GM10248 (cell line): ENCODE data around the gene PLCB1.

Experiments
- CTCF ChIA-PET: fragments of 300-600 bp; sonication (Branson Sonifier 250); formaldehyde crosslinking; extraction: SDS; loops from one replicate; lab custom pipeline; 2021; ENCODE audit warnings: antibody characterized with exemption; lab: Yijun Ruan, JAX
- POLR2A ChIA-PET: fragments of 350-650 bp; sonication (Branson Sonifier 250); formaldehyde crosslinking; extraction: SDS; loops from one replicate; lab custom pipeline; 2020; ENCODE audit warnings: antibody characterized with exemption; lab: Yijun Ruan, JAX
- DNase-seq: peaks from one replicate; pipeline ENCODE4 v3.0.0; 2012; ENCODE audit errors: extremely low spot score
- CTCF ChIP-seq: IDR thresholded peaks from 2 replicates; pipeline ENCODE4 v1.5.1; 2012; ENCODE audit warnings: mild to moderate bottlenecking, low read depth; ENCODE audit errors: extremely low read depth, missing control alignments, control extremely low read depth

PLCB1 gene

GRCh38 chr20:8658103-8658502 lies 526.0 kb downstream of the PLCB1 start:
- no peak for DNase-seq
- no peak for TF ChIP-seq CTCF
- ChIA-PET CTCF (no interaction called here), POLR2A (no interaction called here)

- TF ChIP-seq CTCF, result no peak
- no peak for DNase-seq
- POLR2A ChIA-PET, result no interaction called here
- CTCF ChIA-PET, result interaction anchor here (1.3 kb wide), 1 partner anchor 10 kb away, joined by 4 read pairs; no protein-coding TSS in a partner anchor
These were observed 529.3 kb downstream of the PLCB1 start for GRCh38 chr20:8661229-8661952.

GRCh38 chr20:8662433-8662954 lies 530.4 kb downstream of the PLCB1 start:
- no peak for TF ChIP-seq CTCF
- CTCF ChIA-PET, result no interaction called here
- DNase-seq, result no peak
- POLR2A ChIA-PET, result no interaction called here

- DNase-seq, result no peak
- ChIA-PET CTCF (interaction anchor here (1.2 to 1.6 kb wide), 2 partner anchors 13 to 58 kb away, joined by 4 to 6 read pairs; no protein-coding TSS in a partner anchor), POLR2A (no interaction called here)
- TF ChIP-seq CTCF, result no peak
These were observed 531.4 kb downstream of the PLCB1 start for GRCh38 chr20:8663424-8663823.

- ChIA-PET CTCF (interaction anchor here (1.2 to 1.6 kb wide), 2 partner anchors 15 to 57 kb away, joined by 4 to 6 read pairs; no protein-coding TSS in a partner anchor), POLR2A (no interaction called here)
- no peak for TF ChIP-seq CTCF
- no peak for DNase-seq
These were observed 532.7 kb downstream of the PLCB1 start for GRCh38 chr20:8664778-8665177.

- ChIA-PET POLR2A (no interaction called here), CTCF (interaction anchor here (2.2 kb wide), 1 partner anchor 54 kb away, joined by 10 read pairs; no protein-coding TSS in a partner anchor)
- DNase-seq, result no peak
- no peak for TF ChIP-seq CTCF
These were observed 535.2 kb downstream of the PLCB1 start for GRCh38 chr20:8667306-8667705.
